Adipocyte (in vitro differentiated cells): Measurements from ENCODE around the gene KIAA0753.
A peak's percentile ranks its signal among the peaks of the same experiment; 100 is the strongest.

ENCODE experiments used
- DNase-seq: peaks from one replicate; pipeline ENCODE4 v3.0.0-alpha.2; 2015; ENCODE audit warnings: low read depth
- H3K27me3 ChIP-seq: replicated peaks from 2 replicates; pipeline ENCODE4 v1.7.0; 2013; ENCODE audit warnings: mild to moderate bottlenecking, low read length, moderate library complexity; ENCODE audit not compliant: control insufficient read depth, insufficient read depth
- H3K36me3 ChIP-seq: 2 replicates; pipeline ENCODE4 v1.7.0; 2013; ENCODE audit warnings: low read length, mild to moderate bottlenecking, moderate library complexity; ENCODE audit not compliant: control insufficient read depth, insufficient read depth, severe bottlenecking
- H3K4me1 ChIP-seq: 2 replicates; pipeline ENCODE4 v1.7.0; 2013; ENCODE audit warnings: mild to moderate bottlenecking, low read length, moderate library complexity; ENCODE audit not compliant: control insufficient read depth, insufficient read depth
- H3K4me3 ChIP-seq: 2 replicates; pipeline ENCODE4 v1.7.0; 2013; ENCODE audit warnings: mild to moderate bottlenecking, low read length, moderate library complexity
- H3K9ac ChIP-seq: 2 replicates; pipeline ENCODE4 v1.7.0; 2013; ENCODE audit warnings: mild to moderate bottlenecking, low read length, moderate library complexity
- H3K9me3 ChIP-seq: 2 replicates; pipeline ENCODE4 v1.7.0; 2013; ENCODE audit warnings: mild to moderate bottlenecking, low read length, moderate library complexity; ENCODE audit not compliant: control insufficient read depth

KIAA0753 gene

DNA sequence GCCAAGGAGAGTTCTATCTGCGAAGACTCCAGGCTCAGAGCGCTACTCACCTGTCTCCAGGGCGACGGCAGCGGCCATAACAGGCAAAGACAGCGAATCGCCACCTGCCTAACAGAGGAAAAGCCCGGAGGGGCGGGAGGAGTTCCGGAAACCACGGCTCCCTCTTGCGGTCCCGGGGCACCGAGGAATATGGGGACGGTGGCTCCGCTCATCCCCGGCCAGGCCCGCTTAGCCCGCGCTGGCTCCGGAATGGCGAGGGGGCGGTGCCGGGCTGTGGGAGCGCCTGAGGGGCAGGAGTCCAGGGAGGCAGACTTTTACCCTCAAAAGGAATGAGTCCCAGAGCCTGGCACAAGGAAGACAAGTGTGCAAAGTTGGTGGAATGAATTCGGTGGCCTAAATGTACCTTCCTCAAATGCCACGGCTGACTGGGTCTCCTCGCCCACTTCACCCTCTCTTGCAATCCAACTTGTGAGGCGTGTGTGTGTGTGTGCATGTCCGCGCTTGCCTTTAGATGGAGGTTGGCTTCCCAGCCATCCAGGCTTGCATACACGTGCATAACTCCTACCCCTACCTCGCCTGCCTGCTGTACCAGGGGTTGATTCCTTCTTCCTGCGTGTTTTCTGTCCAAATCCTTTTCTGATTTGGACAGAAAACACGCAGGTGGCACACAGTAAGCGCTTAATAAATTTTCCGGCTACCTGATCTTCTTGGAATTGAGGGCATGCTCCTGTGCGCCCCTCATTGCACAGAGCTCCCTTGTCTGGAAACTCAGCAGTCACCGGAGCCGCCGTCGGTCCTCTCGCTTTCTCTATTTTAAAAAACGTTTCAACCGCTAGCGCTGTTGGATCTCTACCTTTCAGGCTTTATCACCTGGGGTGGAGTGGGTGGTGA is 14.6 kb upstream of the KIAA0753 start:
- peak; percentile 42 for DNase-seq
- H3K27me3 ChIP-seq, result peaks cover 38% of the 10 kb centered on the region
- no peaks in the 10 kb centered on the region for H3K36me3 ChIP-seq
- no peak overlapping the region for H3K4me3 ChIP-seq
- H3K9me3 ChIP-seq, result no peaks in the 10 kb centered on the region
- H3K4me1 ChIP-seq, result peaks cover 20% of the 10 kb centered on the region
- H3K9ac ChIP-seq, result no peak overlapping the region

DNA sequence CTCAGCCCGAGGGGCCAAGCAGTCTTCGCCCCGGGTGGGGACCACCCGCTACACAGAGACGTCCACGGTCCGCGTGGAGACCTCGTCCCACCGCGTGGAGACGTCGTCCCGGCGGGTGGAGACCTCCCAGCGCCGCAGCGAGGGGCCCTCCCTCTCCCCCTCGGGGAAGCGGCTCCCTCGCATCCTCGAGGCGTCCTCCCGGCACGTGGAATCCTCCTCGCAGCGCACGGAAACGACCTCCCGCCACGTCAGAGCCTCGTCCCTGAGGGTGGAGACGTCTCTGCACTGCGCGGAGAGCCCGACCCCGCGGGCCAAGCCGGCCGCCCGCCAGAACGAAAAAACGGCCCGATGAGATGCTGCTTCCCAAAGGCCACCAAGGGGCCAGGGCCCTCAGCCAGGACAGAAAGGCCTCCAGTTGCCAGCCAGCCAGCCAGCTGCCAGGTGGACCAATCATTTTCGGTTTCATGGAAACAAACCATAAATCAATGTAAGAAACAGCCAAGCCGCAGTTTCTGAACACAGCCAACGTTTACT is 11.5 kb upstream of the KIAA0753 start:
- H3K9ac ChIP-seq, result peak overlapping the region; percentile 96
- H3K4me1 ChIP-seq, result peaks cover 28% of the 10 kb centered on the region
- peaks cover 24% of the 10 kb centered on the region for H3K27me3 ChIP-seq
- DNase-seq, result peak; percentile 33
- H3K9me3 ChIP-seq, result no peaks in the 10 kb centered on the region
- peak overlapping the region; percentile 98 for H3K4me3 ChIP-seq
- H3K36me3 ChIP-seq, result peaks cover 27% of the 10 kb centered on the region

DNA sequence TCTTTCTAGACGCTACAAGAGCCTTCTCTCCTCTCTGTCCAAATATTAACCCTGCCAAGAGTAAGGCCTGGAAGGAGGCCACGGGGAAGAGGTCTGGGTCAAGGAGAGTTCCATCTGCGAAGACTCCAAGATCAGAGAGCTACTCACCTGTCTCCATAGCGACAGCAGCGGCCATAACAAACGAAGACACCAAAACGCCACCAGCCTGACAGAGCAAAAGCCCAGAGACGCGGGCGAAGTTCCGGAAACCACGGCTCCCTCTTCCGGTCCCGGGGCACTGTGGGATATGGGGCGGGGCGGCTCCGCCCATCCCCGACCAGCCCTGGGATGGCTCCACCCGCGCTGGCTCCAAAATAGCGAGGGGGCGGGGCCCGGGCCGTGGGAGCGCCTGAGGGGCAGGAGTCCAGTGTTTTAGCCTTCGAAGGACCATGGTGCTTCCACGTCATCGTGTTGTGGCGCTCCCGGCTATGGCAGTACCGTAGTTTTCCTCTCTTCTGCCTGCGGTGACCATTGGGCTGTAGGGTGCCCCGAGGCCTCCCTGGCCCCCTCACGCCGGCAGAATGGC is 10.9 kb upstream of the KIAA0753 start, which contains the start of the genes C17orf100 and MED31:
C17orf100 (plus strand) TSS at position 409 of the 565 bp plus-strand sequence; CDS start at position 561, 152 bp downstream.
MED31 (minus strand) TSS at position 252 of the 565 bp plus-strand sequence; CDS start at position 175, 77 bp downstream.
- Histone ChIP-seq H3K9me3 (no peaks in the 10 kb centered on the region), H3K27me3 (peaks cover 24% of the 10 kb centered on the region), H3K4me1 (peaks cover 28% of the 10 kb centered on the region), H3K36me3 (peaks cover 27% of the 10 kb centered on the region), H3K4me3 (peak within 1 kb of the TSS; percentile 98), H3K9ac (peak within 1 kb of the TSS; percentile 96)
- DNase-seq, result peak; percentile 98

DNA sequence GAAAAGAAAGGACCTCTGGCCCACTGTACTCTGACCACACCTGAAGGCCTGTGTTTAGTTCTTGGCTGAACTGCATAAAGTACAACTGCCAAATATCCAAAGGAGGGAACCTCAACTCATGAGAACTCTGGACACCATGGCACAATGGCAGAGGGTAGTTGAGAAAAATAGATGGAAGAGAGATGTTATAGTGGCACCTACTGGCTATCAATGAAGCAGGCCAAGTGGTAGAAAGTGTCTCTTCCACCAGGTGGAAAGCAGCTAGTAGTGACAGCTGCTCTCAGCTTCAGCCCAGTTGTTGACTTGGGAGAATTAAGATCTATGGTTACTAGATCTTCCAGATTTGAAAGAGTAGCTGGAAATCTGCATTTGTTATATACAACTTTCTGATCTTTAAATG is 7.7 kb upstream of the KIAA0753 start:
- Histone ChIP-seq H3K9ac (no peak overlapping the region), H3K4me3 (no peak overlapping the region), H3K9me3 (no peaks in the 10 kb centered on the region), H3K36me3 (peaks cover 57% of the 10 kb centered on the region), H3K4me1 (peaks cover 33% of the 10 kb centered on the region), H3K27me3 (peaks cover under 1% of the 10 kb centered on the region)
- DNase-seq, result peak; percentile 18

DNA sequence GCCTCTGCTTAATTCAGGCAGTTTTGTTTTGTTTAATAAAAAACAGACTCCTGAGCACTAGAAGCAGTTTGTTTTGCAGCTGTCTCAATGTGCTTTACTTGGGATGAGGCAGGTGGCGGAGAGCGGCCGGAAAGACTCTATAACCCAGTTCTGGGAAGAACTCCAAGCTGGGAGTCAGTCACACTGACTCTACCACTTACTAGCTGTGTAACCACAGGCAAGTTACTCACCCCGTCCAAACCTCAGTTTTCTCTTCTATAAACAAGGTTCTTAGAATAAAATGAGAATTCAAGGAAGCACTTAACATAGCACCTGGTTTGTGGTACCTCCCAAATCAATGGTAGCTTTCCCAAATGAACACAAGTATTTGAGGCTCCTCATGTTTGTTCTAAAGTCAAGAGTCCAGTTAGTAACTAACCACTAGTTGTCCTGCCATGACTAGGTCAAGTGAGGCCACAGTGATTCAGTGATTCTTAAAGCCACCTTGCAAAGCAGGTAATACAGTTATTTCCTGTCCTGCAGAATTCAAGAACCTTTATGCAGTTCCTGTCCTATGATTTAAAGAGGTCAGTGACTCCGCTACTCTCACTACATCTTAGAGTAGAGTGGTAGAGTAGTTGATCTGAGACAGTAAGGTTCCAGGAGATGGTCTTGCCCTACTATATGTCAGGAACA is 3.1 kb upstream of the KIAA0753 start:
- no peak overlapping the region for H3K9ac ChIP-seq
- H3K27me3 ChIP-seq, result no peaks in the 10 kb centered on the region
- H3K4me3 ChIP-seq, result no peak overlapping the region
- no peaks in the 10 kb centered on the region for H3K9me3 ChIP-seq
- DNase-seq, result no peak
- peaks cover 53% of the 10 kb centered on the region for H3K36me3 ChIP-seq
- H3K4me1 ChIP-seq, result peaks cover 31% of the 10 kb centered on the region

DNA sequence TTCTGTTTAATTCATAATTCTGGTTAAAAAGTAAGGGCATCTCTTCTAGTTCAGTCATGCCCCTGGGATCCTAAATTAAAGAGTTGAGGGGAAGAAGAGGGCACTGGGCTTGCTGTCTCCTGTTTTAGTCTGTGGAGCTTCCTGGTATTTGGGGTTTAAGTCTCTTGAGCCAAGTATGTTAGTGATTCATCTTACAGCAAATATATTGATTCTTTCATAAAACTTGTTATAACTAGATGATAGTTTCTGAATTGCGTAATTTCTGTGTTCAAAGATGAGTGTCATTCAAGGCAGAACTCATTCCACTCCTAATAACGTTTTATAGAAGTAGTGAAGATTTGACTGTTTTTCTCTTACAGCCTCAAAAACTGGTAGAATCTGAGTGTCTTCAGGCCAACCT is 2.1 kb upstream of the KIAA0753 start:
- Histone ChIP-seq H3K9ac (no peak overlapping the region), H3K36me3 (peaks cover 44% of the 10 kb centered on the region), H3K27me3 (no peaks in the 10 kb centered on the region), H3K9me3 (no peaks in the 10 kb centered on the region), H3K4me3 (peak overlapping the region; percentile 86), H3K4me1 (peaks cover 33% of the 10 kb centered on the region)
- DNase-seq, result peak; percentile 11

DNA sequence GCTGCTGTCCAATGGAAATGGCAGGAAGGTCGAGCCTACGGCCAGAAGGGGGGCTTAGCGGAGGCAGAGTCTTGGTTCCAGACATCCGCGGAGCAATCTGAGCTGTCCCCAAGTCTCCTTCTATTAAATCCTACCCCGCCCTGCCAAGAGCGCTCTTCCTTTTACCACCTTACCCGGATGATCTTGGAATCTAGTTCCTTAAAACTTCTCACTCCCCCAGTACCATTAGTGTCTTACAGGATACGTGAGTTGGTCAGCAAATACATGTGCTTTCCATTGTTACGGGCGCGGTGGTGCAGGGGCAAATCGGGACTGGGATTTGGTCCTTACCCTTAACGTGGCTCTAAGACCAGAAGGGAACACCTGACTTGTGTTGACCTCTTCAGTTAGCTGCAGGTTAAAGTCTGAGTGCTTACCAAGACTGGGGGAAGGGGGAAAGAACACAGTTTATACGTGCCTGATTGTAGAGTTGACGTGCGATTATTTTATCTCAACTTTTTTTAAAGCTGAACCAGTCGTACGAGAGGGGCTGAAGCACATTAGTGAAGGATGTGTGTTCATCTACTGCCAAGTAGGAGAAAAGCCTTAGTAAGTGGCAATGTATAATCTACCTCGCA is 844 bp upstream of the KIAA0753 start:
- peak overlapping the region; percentile 90 for H3K9ac ChIP-seq
- peaks cover 38% of the 10 kb centered on the region for H3K36me3 ChIP-seq
- H3K9me3 ChIP-seq, result no peaks in the 10 kb centered on the region
- H3K27me3 ChIP-seq, result no peaks in the 10 kb centered on the region
- DNase-seq, result no peak
- H3K4me1 ChIP-seq, result peaks cover 33% of the 10 kb centered on the region
- peak overlapping the region; percentile 86 for H3K4me3 ChIP-seq

DNA sequence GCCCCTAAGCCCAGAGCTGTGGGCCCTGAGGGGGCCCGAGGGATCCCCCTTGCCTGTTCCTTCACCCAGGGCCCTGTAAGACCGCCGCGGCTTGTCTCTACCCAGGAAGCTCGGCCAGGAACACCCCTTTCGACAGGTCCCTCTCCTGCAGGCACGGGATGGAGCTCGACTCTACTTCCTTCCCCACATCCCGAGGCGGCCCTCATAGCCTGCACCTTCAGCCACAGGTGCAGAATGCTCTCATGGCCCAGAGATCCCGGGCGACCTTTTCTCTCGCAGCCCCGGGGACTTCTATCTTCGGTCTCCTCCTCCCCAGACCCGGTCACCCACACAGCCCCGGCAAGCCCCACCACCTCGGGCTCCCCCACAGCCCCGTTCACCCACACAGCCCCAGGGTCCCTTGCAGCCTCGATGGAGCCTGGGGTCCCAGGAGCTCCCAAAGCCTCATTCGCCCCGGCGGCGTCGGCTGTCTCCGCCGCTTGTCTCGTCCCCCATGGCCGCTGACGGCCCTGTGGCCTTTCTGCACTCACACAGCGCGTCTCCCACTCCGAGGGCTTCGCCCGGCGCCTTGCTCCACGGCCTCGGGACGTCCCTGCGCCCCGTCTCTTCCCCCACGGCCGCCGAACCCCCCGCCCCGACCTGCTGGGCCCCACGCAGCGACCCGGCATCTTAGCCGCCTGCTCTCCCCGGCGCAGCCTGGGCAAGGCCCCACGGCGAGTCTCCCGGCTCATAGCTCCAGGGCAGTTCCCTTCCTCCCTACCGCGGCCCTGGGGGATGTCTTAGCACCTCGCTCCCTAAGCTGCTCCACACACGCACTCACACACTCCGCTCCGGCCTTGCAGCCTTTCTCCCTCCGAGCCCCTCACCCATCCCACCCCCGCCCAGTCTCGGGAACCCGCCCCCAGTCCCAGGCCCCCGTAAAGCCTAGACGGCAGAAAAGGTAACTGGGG is 650 bp downstream of the KIAA0753 start:
- Histone ChIP-seq H3K9me3 (no peaks in the 10 kb centered on the region), H3K27me3 (no peaks in the 10 kb centered on the region), H3K36me3 (peaks cover 27% of the 10 kb centered on the region), H3K4me1 (peaks cover 26% of the 10 kb centered on the region), H3K4me3 (peak overlapping the region; percentile 86), H3K9ac (peak overlapping the region; percentile 90)
- DNase-seq, result peak; percentile 77

DNA sequence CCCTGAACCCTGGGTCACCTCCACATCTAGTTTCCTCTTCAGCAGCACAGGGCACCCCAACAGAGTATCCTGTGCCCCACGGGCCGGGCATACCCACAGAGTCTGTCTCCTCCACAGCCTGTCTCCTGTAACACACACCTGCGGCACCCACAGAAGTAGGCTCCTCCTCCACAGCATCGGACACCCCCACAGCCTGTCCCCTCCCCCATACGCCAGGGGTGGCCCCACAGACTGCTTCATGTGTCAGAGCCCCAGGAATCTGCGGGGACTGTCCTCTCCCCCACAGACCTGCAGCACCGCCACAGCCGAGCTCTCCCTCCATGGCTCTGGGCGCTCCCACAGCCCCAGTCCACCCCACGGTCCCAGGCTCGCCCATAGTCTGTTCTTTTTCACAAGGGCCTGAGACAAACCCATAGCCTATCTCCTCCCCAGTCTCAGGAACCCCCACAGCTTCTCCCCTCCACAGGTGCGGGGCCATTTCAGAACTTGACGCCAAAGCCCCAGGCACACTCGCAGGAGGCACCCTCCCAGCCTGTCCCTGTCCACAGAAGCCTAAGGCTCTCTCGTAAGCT is 1.4 kb downstream of the KIAA0753 start:
- peak overlapping the region; percentile 86 for H3K4me3 ChIP-seq
- H3K4me1 ChIP-seq, result peaks cover 25% of the 10 kb centered on the region
- H3K9me3 ChIP-seq, result no peaks in the 10 kb centered on the region
- H3K27me3 ChIP-seq, result no peaks in the 10 kb centered on the region
- peak overlapping the region; percentile 90 for H3K9ac ChIP-seq
- DNase-seq, result no peak
- peaks cover 27% of the 10 kb centered on the region for H3K36me3 ChIP-seq
